Common myeloid progenitor, CD34-positive (primary cell): Measurements from ENCODE around the gene APBA2.

ENCODE experiments used
- CTCF ChIA-PET: fragments of 350-600 bp; sonication (Branson Sonifier 250); formaldehyde crosslinking; loops from one replicate; lab custom pipeline; 2021; ENCODE audit warnings: antibody characterized with exemption; lab: Charles Lee
- POLR2A ChIA-PET: fragments of 350-600 bp; sonication (Branson Sonifier 250); formaldehyde crosslinking; loops from one replicate; lab custom pipeline; 2021; ENCODE audit warnings: antibody characterized with exemption; lab: Charles Lee
- DNase-seq, 3 donors: peaks; one replicate each; pipeline versions ENCODE4 v3.0.0 to v3.0.0-alpha.2; 2013
- H3K27ac ChIP-seq, 2 experiments: 1 replicate in 1 of 2; 2 replicates in 1 of 2; pipeline ENCODE4 v1.7.0; 2013; ENCODE audit warnings: inconsistent platforms in 2 of 2, low read length in 2 of 2, mild to moderate bottlenecking in 2 of 2, low read depth in 1 of 2, moderate library complexity in 1 of 2; ENCODE audit not compliant: severe bottlenecking in 2 of 2, insufficient read depth in 1 of 2, poor library complexity in 1 of 2
- H3K27me3 ChIP-seq, 5 experiments: replicated peaks in 2 of 5; 1 replicate in 3 of 5; 2 replicates in 2 of 5; pipeline versions ENCODE4 v1.6.1 to v1.7.0; 2013; ENCODE audit warnings: low read length in 4 of 5, mild to moderate bottlenecking in 2 of 5, moderate library complexity in 2 of 5, inconsistent platforms in 1 of 5; ENCODE audit not compliant: insufficient read depth in 5 of 5, control insufficient read depth in 4 of 5
- H3K36me3 ChIP-seq, 4 experiments: 1 replicate in 2 of 4; 2 replicates in 2 of 4; pipeline versions ENCODE4 v1.6.1 to v1.7.0; 2013; ENCODE audit warnings: low read length in 3 of 4, control low read depth in 1 of 4, mild to moderate bottlenecking in 1 of 4; ENCODE audit not compliant: control insufficient read depth in 4 of 4, insufficient read depth in 4 of 4
- H3K4me1 ChIP-seq, 4 experiments: 1 replicate in 3 of 4; 2 replicates in 1 of 4; pipeline versions ENCODE4 v1.6.1 to v1.7.1; 2013; ENCODE audit warnings: low read length in 3 of 4, mild to moderate bottlenecking in 3 of 4, control low read depth in 1 of 4, inconsistent platforms in 1 of 4, moderate library complexity in 1 of 4; ENCODE audit not compliant: control insufficient read depth in 4 of 4, insufficient read depth in 4 of 4; ENCODE audit errors: control extremely low read depth in 1 of 4
- H3K4me3 ChIP-seq, 7 experiments: 1 replicate in 4 of 7; 2 replicates in 3 of 7; pipeline versions ENCODE4 v1.5.1 to v1.7.0; 2013; ENCODE audit warnings: mild to moderate bottlenecking in 7 of 7, low read length in 6 of 7, moderate library complexity in 6 of 7, inconsistent platforms in 2 of 7, low read depth in 2 of 7, control low read depth in 1 of 7; ENCODE audit not compliant: insufficient read depth in 4 of 7, control insufficient read depth in 1 of 7; ENCODE audit errors: extremely low read depth in 1 of 7
- H3K9me3 ChIP-seq, 5 experiments: 1 replicate in 4 of 5; 2 replicates in 1 of 5; pipeline versions ENCODE4 v1.6.1 to v1.7.1; 2013; ENCODE audit warnings: low read length in 4 of 5, mild to moderate bottlenecking in 2 of 5, inconsistent platforms in 1 of 5, low read depth in 1 of 5, moderate library complexity in 1 of 5; ENCODE audit not compliant: control insufficient read depth in 4 of 5, insufficient read depth in 2 of 5; ENCODE audit errors: control extremely low read depth in 1 of 5
- WGBS: methylation state at CpG from one replicate; pipeline ENCODE4 v1.1.5; 2013; ENCODE audit not compliant: insufficient coverage; 5-methylcytosine and 5-hydroxymethylcytosine counted together

The APBA2 gene

GRCh38 chr15:29132735-29133181, 247.0 kb downstream of the APBA2 start:
- no peaks in the 10 kb centered on the region for H3K9me3 ChIP-seq
- no peak for DNase-seq
- no peak overlapping the region for H3K27ac ChIP-seq
- CTCF ChIA-PET: interaction anchor here (2.6 kb wide), 1 partner anchor 17 kb away, joined by 7 read pairs; no protein-coding TSS in a partner anchor
- H3K36me3 ChIP-seq: no peaks in the 10 kb centered on the region
- WGBS: 92% methylated on average over 14 of the region's 14 CpGs
- H3K27me3 ChIP-seq: peaks cover 0 to 7% (median 3%) of the 10 kb centered on the region in 5 experiments
- H3K4me3 ChIP-seq: no peak overlapping the region
- peaks cover 0 to 5% (median 2%) of the 10 kb centered on the region in 4 experiments for H3K4me1 ChIP-seq
- POLR2A ChIA-PET: no interaction called here

- Histone ChIP-seq H3K27ac (no peak overlapping the region), H3K4me1 (peaks cover 0 to 5% (median 2%) of the 10 kb centered on the region in 4 experiments), H3K9me3 (no peaks in the 10 kb centered on the region), H3K4me3 (no peak overlapping the region), H3K27me3 (peaks cover 0 to 7% (median 3%) of the 10 kb centered on the region in 5 experiments), H3K36me3 (no peaks in the 10 kb centered on the region)
- POLR2A ChIA-PET: no interaction called here
- no peak for DNase-seq
- 97% methylated on average over 7 of the region's 8 CpGs for WGBS
- CTCF ChIA-PET: interaction anchor here (2.6 kb wide), 1 partner anchor 17 kb away, joined by 7 read pairs; no protein-coding TSS in a partner anchor
Observed at GRCh38 chr15:29133321-29133720, 247.5 kb downstream of the APBA2 start.

GRCh38 chr15:29133791-29134190, 248.0 kb downstream of the APBA2 start:
- CTCF ChIA-PET: interaction anchor here (2.6 kb wide), 1 partner anchor 18 kb away, joined by 7 read pairs; no protein-coding TSS in a partner anchor
- H3K36me3 ChIP-seq: no peaks in the 10 kb centered on the region

GRCh38 chr15:29134239-29134638, 248.5 kb downstream of the APBA2 start:
- Histone ChIP-seq H3K9me3 (no peaks in the 10 kb centered on the region), H3K27ac (no peak overlapping the region), H3K4me1 (peaks cover 0 to 5% (median 2%) of the 10 kb centered on the region in 4 experiments), H3K36me3 (no peaks in the 10 kb centered on the region), H3K27me3 (peaks cover 0 to 11% (median 3%) of the 10 kb centered on the region in 5 experiments), H3K4me3 (no peak overlapping the region)
- CTCF ChIA-PET: interaction anchor here (2.6 kb wide), 1 partner anchor 18 kb away, joined by 7 read pairs; no protein-coding TSS in a partner anchor
- 94% methylated on average over 3 of the region's 6 CpGs for WGBS
- POLR2A ChIA-PET: no interaction called here
- no peak for DNase-seq

More at GRCh38 chr15:29133791-29134190, 248.0 kb downstream of the APBA2 start:
- peaks cover 0 to 7% (median 3%) of the 10 kb centered on the region in 5 experiments for H3K27me3 ChIP-seq
- no peaks in the 10 kb centered on the region for H3K9me3 ChIP-seq
- POLR2A ChIA-PET: no interaction called here
- no peak for DNase-seq
- no peak overlapping the region for H3K27ac ChIP-seq
- H3K4me1 ChIP-seq: peaks cover 0 to 5% (median 2%) of the 10 kb centered on the region in 4 experiments
- no peak overlapping the region for H3K4me3 ChIP-seq
- 100% methylated on average over 5 of the region's 5 CpGs for WGBS

GRCh38 chr15:29134641-29135308, 249.0 kb downstream of the APBA2 start:
- Histone ChIP-seq H3K27ac (no peak overlapping the region), H3K9me3 (no peaks in the 10 kb centered on the region), H3K36me3 (no peaks in the 10 kb centered on the region), H3K4me3 (no peak overlapping the region), H3K4me1 (peaks cover 0 to 9% (median 2%) of the 10 kb centered on the region in 4 experiments), H3K27me3 (peaks cover 0 to 13% (median 6%) of the 10 kb centered on the region in 5 experiments)
- no peak for DNase-seq
- CTCF ChIA-PET: interaction anchor here (2.6 kb wide), 1 partner anchor 19 kb away, joined by 7 read pairs; no protein-coding TSS in a partner anchor
- 93% methylated on average over 10 of the region's 14 CpGs for WGBS
- POLR2A ChIA-PET: no interaction called here

- 89% methylated on average over 6 of the region's 6 CpGs for WGBS
Observed at GRCh38 chr15:29135309-29135657, 249.5 kb downstream of the APBA2 start.

More at GRCh38 chr15:29135309-29135657, 249.5 kb downstream of the APBA2 start:
- no peak for DNase-seq
- Histone ChIP-seq H3K27ac (no peak overlapping the region), H3K4me3 (no peak overlapping the region), H3K27me3 (peaks cover 0 to 15% (median 8%) of the 10 kb centered on the region in 5 experiments), H3K9me3 (no peaks in the 10 kb centered on the region), H3K36me3 (no peaks in the 10 kb centered on the region), H3K4me1 (peaks cover 0 to 9% (median 2%) of the 10 kb centered on the region in 4 experiments)
- POLR2A ChIA-PET: no interaction called here
- CTCF ChIA-PET: no interaction called here
